ENCODE measurements around the gene CARS1.

The CARS1 gene

GRCh38 chr11:3014057-3014938 is 42.9 kb downstream of the CARS1 start:
- TF ChIP-seq CTCF (IDR thresholded peaks at IDR 0.05; ENCODE audit: low read depth, low read length) = no peak
- no peak overlapping the region for H3K4me3 ChIP-seq (ENCODE audit: low read depth, low read length)

DNA sequence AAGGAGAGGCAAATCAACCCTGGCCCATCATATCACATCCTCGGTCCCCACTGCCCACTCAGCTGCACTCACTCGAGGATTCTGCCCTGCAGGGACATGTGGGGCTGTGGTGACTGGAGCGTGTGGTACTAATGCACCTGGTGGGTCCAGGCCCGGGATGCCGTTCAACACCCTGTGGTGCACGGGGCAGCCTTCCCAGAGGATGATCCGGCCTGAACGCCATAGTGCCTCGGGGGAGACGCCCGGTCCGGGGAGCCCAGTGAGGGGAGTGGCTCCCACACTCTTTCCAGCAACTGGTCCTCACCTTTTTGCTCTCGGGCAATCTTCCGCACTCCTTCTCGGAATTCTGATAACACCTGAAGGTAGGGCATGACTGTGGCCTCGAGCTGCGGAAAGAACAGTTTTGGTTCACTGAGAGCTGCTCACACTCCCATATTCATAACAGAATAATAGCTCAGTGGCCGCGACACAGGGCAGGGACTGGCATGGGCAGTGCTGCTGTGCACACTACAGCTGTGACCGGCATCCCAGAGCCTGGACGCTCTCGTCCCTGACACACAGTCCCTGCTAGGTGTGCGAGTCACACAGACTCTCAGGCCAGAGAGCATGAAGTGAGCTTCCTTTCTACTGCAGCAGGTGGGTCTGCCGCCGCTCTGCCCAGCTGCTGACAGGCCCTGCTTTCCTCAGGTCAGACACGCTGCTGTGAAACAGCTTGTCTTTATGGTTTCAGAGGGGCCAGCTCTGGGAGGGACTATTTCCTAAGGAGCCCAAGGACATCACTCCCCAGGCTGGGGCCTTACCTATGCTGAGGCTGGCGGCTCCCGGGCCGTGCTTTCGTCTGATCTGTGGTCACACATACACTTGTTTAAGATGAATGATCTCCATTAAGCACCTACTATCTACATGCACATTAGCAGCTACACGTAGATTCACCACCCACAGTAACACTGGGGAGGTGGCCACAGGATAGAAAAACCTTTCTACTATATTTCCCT is 45.0 kb downstream of the CARS1 start:
- TF ChIP-seq CTCF (IDR thresholded peaks at IDR 0.05; ENCODE audit: low read depth, low read length) = no peak
- no peak overlapping the region for H3K4me3 ChIP-seq (ENCODE audit: low read depth, low read length)

DNA sequence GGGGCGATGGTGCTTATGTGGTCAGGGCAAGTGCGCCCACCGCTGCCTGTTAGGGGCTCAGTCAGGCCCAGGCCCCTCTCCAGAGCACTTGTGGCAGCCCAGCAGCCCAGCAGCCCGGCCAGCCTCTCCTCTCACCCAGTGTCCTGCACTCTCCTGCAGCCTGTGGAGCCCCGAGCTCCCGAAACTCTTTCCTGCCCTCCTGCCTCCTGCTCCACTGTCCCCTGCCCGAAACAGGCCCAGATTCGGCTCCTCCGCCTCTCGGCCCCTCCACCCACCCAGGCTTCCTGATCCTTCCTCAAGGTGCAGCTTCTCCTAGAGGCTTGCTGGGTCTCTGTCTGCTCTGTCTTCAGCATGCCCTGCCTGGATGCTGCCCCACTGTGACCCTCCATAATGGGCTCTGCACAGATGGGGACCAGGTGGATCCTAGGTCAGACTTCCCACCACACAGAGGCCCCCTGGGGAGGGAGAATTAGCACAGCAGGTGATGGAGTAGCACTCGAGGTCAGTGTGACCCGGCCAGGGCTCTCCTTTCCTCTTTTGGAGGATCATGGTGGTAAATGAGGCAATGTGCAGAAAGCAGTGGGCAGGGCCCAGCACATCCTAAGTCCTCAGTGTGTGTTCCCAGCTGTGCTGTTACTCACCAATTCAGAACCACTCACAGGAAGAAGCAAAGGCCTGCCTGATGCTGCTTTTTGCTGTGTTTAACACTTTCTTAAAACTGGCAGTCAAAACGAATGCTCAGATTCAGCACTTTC is 46.5 kb downstream of the CARS1 start:
- H3K4me3 ChIP-seq (ENCODE audit: low read depth, low read length) = no peak overlapping the region
- no peak for TF ChIP-seq CTCF (IDR thresholded peaks at IDR 0.05; ENCODE audit: low read depth, low read length)

DNA sequence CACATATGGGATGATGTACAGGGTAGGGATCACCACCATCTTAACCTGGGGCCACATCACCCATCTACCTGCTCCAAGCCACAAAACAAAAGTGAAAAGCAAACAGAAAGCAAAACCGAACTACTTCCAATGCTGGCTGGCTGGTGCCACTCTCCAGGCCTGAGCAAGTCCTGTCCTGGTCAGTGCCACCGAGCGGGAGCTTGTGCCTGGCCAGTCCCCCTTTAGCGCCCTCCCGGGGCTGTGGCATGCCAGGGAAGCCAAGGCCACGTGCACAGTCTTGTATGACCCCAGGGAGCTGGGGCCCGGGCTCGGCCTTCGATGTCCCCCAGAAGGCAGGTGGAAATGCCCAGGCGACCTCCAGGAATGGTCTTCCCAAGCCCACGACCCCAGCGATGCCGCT is 47.2 kb downstream of the CARS1 start:
- no peak overlapping the region for H3K4me3 ChIP-seq (ENCODE audit: low read depth, low read length)
- no peak for TF ChIP-seq CTCF (IDR thresholded peaks at IDR 0.05; ENCODE audit: low read depth, low read length)

GRCh38 chr11:3009481-3009880 is 47.7 kb downstream of the CARS1 start:
- no peak for TF ChIP-seq CTCF (IDR thresholded peaks at IDR 0.05; ENCODE audit: low read depth, low read length)
- H3K4me3 ChIP-seq (ENCODE audit: low read depth, low read length) = no peak overlapping the region

GRCh38 chr11:3008746-3009336 is 48.4 kb downstream of the CARS1 start:
- H3K4me3 ChIP-seq (ENCODE audit: low read depth, low read length) = no peak overlapping the region
- TF ChIP-seq CTCF (IDR thresholded peaks at IDR 0.05; ENCODE audit: low read depth, low read length) = no peak

All from WI38 (cell line).